Measurements from ENCODE around the gene HBB. TPM values are rescaled to one million over a fixed set of nuclear protein-coding genes. Genes with fewer than 3 reads are reported as not detected.

HBB gene
- total RNA-seq, 1 donor from 2014 or later: 1,146 TPM

DNA sequence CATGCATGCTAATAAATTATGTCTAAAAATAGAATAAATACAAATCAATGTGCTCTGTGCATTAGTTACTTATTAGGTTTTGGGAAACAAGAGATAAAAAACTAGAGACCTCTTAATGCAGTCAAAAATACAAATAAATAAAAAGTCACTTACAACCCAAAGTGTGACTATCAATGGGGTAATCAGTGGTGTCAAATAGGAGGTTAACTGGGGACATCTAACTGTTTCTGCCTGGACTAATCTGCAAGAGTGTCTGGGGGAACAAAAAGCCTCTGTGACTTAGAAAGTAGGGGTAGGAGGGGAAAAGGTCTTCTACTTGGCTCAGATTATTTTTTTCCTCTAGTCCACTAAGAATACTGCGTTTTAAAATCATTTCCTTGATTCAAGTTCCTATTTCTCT, 810 bp upstream of the HBB start:
- Histone ChIP-seq H3K4me3 (no peak overlapping the region), H3K4me1 (no peaks in the 10 kb centered on the region), H3K27me3 (no peaks in the 10 kb centered on the region), H3K9me3 (no peaks in the 10 kb centered on the region), H3K27ac (no peak overlapping the region), H3K36me3 (no peaks in the 10 kb centered on the region)
- no peak for DNase-seq (ENCODE audit: low spot score in 2 of 2)
- no peak for TF ChIP-seq CTCF (IDR thresholded peaks at IDR 0.05)
- intact Hi-C loops (cut with DNase I): no loop called here

GRCh38 chr11:5225480-5225871, 1.4 kb downstream of the HBB start:
- DNase-seq (ENCODE audit: low spot score in 2 of 2): no peak
- Histone ChIP-seq H3K27me3 (no peaks in the 10 kb centered on the region), H3K36me3 (no peaks in the 10 kb centered on the region), H3K27ac (no peak overlapping the region), H3K9me3 (peaks cover 0 to 4% of the 10 kb centered on the region in 2 donors), H3K4me3 (no peak overlapping the region), H3K4me1 (no peaks in the 10 kb centered on the region)
- intact Hi-C loops (cut with DNase I): no loop called here
- no peak for TF ChIP-seq CTCF (IDR thresholded peaks at IDR 0.05)

DNA sequence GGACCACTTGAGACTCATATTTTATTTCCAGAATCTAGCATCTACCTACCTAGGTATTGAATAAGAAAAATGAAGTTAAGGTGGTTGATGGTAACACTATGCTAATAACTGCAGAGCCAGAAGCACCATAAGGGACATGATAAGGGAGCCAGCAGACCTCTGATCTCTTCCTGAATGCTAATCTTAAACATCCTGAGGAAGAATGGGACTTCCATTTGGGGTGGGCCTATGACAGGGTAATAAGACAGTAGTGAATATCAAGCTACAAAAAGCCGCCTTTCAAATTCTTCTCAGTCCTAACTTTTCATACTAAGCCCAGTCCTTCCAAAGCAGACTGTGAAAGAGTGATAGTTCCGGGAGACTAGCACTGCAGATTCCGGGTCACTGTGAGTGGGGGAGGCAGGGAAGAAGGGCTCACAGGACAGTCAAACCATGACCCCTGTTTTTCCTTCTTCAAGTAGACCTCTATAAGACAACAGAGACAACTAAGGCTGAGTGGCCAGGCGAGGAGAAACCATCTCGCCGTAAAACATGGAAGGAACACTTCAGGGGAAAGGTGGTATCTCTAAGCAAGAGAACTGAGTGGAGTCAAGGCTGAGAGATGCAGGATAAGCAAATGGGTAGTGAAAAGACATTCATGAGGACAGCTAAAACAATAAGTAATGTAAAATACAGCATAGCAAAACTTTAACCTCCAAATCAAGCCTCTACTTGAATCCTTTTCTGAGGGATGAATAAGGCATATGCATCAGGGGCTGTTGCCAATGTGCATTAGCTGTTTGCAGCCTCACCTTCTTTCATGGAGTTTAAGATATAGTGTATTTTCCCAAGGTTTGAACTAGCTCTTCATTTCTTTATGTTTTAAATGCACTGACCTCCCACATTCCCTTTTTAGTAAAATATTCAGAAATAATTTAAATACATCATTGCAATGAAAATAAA, 2.1 kb downstream of the HBB start:
- peaks cover 0 to 4% of the 10 kb centered on the region in 2 donors for H3K9me3 ChIP-seq

GRCh38 chr11:5223686-5224085, 3.2 kb downstream of the HBB start:
- peaks cover 0 to 4% of the 10 kb centered on the region in 2 donors for H3K9me3 ChIP-seq
- intact Hi-C loops (cut with DNase I): no loop called here

More for the DNA sequence above, 2.1 kb downstream of the HBB start:
- Histone ChIP-seq H3K36me3 (no peaks in the 10 kb centered on the region), H3K4me1 (no peaks in the 10 kb centered on the region), H3K4me3 (no peak overlapping the region), H3K27me3 (no peaks in the 10 kb centered on the region), H3K27ac (no peak overlapping the region)
- TF ChIP-seq CTCF (IDR thresholded peaks at IDR 0.05): no peak
- DNase-seq (ENCODE audit: low spot score in 2 of 2): no peak
- intact Hi-C loops (cut with DNase I): no loop called here

GRCh38 chr11:5223146-5223545, 3.7 kb downstream of the HBB start:
- H3K27me3 ChIP-seq: no peaks in the 10 kb centered on the region
- intact Hi-C loops (cut with DNase I): no loop called here
- DNase-seq (ENCODE audit: low spot score in 2 of 2): no peak
- no peak for TF ChIP-seq CTCF (IDR thresholded peaks at IDR 0.05)
- H3K36me3 ChIP-seq: no peaks in the 10 kb centered on the region
- no peak overlapping the region for H3K27ac ChIP-seq
- H3K4me3 ChIP-seq: no peak overlapping the region
- H3K9me3 ChIP-seq: peaks cover 0 to 4% of the 10 kb centered on the region in 2 donors
- H3K4me1 ChIP-seq: no peaks in the 10 kb centered on the region

More at GRCh38 chr11:5223686-5224085, 3.2 kb downstream of the HBB start:
- no peaks in the 10 kb centered on the region for H3K27me3 ChIP-seq
- no peak overlapping the region for H3K4me3 ChIP-seq
- no peaks in the 10 kb centered on the region for H3K4me1 ChIP-seq
- no peaks in the 10 kb centered on the region for H3K36me3 ChIP-seq
- H3K27ac ChIP-seq: no peak overlapping the region
- no peak for TF ChIP-seq CTCF (IDR thresholded peaks at IDR 0.05)
- DNase-seq (ENCODE audit: low spot score in 2 of 2): no peak

Measured in ascending aorta (tissue), 2 donors.